ENCODE results near the gene VWC2L. TPM values are rescaled to one million over a fixed set of nuclear protein-coding genes. Genes with fewer than 3 reads are reported as not detected.

The VWC2L gene
- total and polyA plus RNA-seq, 2 of the 8 experiments (the other 6 are each of a cell fraction or from before 2014, with no cell fraction given) = not detected

DNA sequence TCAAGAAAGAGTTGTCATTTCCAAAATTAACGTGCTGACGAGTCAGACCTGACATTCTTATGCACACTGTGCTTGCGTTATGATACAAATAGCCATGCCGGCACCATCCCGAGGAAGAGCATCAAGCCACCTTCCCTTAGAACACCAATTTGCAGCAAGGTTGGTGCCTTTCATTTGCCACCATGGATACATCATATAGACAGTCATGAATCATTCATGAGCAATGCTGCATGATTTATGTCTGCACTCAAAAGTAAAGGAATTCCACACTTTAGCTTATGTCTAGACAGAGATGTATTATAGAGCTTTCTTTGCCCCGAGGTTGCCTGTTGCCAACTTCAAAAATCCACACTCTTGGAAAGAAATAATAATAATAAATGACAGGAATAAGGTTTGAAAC is 166.9 kb downstream of the VWC2L start (continued):
- TF ChIP-seq RXRA (IDR thresholded peaks at IDR 0.05; ENCODE audit: insufficient read depth, low read depth, low read length) = no peak

Measured in H1 (cell line).